K562 (cell line): Measurements from ENCODE around the gene TSC22D2. TPM values are rescaled to one million over a fixed set of nuclear protein-coding genes. Genes with fewer than 3 reads are reported as not detected.
A peak's percentile ranks its signal among the peaks of the same experiment; 100 is the strongest.

Source experiments
- BMI1 ChIP-seq: fragments of 150-350 bp; IDR thresholded peaks from 2 replicates; pipeline ENCODE4 v1.6.1; 2014; ENCODE audit warnings: low read length
- CC2D1A ChIP-seq: fragments of 450-650 bp; IDR thresholded peaks from 2 replicates; pipeline ENCODE4 v1.6.1; 2017; ENCODE audit warnings: mild to moderate bottlenecking
- CREM ChIP-seq: IDR thresholded peaks from 2 replicates; pipeline ENCODE4 v1.6.1; 2014; ENCODE audit warnings: antibody characterized with exemption, low read depth
- ERF ChIP-seq: fragments of 450-650 bp; formaldehyde crosslinking; IDR thresholded peaks from 2 replicates; pipeline ENCODE4 v1.4.0; 2020; ENCODE audit warnings: mild to moderate bottlenecking, mixed read lengths
- FOXO4 ChIP-seq: fragments of 450-650 bp; formaldehyde crosslinking; IDR thresholded peaks from 2 replicates; pipeline ENCODE4 v1.4.0; 2020; ENCODE audit warnings: mild to moderate bottlenecking, moderate library complexity
- GABPB2 ChIP-seq: fragments of 250-450 bp; sonication (Bioruptor Pico); conservative IDR thresholded peaks from 2 replicates; pipeline ENCODE4 v1.5.1; 2021; ENCODE audit warnings: mild to moderate bottlenecking
- L3MBTL2 ChIP-seq: fragments of 450-650 bp; IDR thresholded peaks from 2 replicates; pipeline ENCODE4 v1.6.1; 2016; ENCODE audit warnings: mild to moderate bottlenecking, moderate library complexity
- NKRF ChIP-seq: fragments of 450-650 bp; IDR thresholded peaks from 2 replicates; pipeline ENCODE4 v1.6.1; 2016; ENCODE audit warnings: borderline replicate concordance
- NR2C1 ChIP-seq, 2 experiments: fragments of 450-650 bp; IDR thresholded peaks; 2 replicates each; pipeline ENCODE4 v1.6.1; 2017; ENCODE audit warnings: mild to moderate bottlenecking in 2 of 2, antibody characterized with exemption in 1 of 2, inconsistent platforms in 1 of 2, missing compliant biosample characterization in 1 of 2, missing genetic modification characterization in 1 of 2
- POLR3A ChIP-seq: IDR thresholded peaks from 2 replicates; pipeline ENCODE4 v1.6.1; 2011; ENCODE audit warnings: borderline replicate concordance, mild to moderate bottlenecking, moderate library complexity; ENCODE audit not compliant: insufficient read length, insufficient read depth; ENCODE audit errors: extremely low read depth
- RAD21 ChIP-seq, 2 experiments: fragments of 250-450 bp in 1 of 2; fragments of 450-650 bp in 1 of 2; sonication (Bioruptor Pico) in 1 of 2; formaldehyde crosslinking in 1 of 2; IDR thresholded peaks in 1 of 2; conservative IDR thresholded peaks in 1 of 2; 2 replicates each; pipeline versions ENCODE4 v1.4.0 to v1.8.0; 2020 to 2022; ENCODE audit warnings: mild to moderate bottlenecking in 2 of 2, moderate library complexity in 1 of 2
- RFX1 ChIP-seq: fragments of 450-650 bp; IDR thresholded peaks from 2 replicates; pipeline ENCODE4 v1.6.1; 2016; ENCODE audit warnings: mild to moderate bottlenecking, moderate library complexity
- TAF1 ChIP-seq: IDR thresholded peaks from 2 replicates; pipeline ENCODE4 v1.6.1; 2011; ENCODE audit warnings: mild to moderate bottlenecking, low read length, moderate library complexity; ENCODE audit not compliant: insufficient read depth, control insufficient read depth, severe bottlenecking; ENCODE audit errors: extremely low read depth
- TAL1 ChIP-seq: fragments of 450-650 bp; IDR thresholded peaks from 2 replicates; pipeline ENCODE4 v1.6.1; 2016; ENCODE audit warnings: mild to moderate bottlenecking
- USF1 ChIP-seq: sonication (generic); formaldehyde crosslinking; IDR thresholded peaks from 2 replicates; pipeline ENCODE4 v1.9.0; 2022; ENCODE audit warnings: mild to moderate bottlenecking, missing genetic modification reagents
- XRCC3 ChIP-seq: fragments of 450-650 bp; IDR thresholded peaks from 2 replicates; pipeline ENCODE4 v1.6.1; 2017; ENCODE audit warnings: mild to moderate bottlenecking, moderate library complexity
- ZBTB2 ChIP-seq: fragments of 450-650 bp; IDR thresholded peaks from 2 replicates; pipeline ENCODE4 v1.6.1; 2016; ENCODE audit warnings: antibody characterized with exemption
- ZBTB33 ChIP-seq: sonication (generic); formaldehyde crosslinking; IDR thresholded peaks from 2 replicates; pipeline ENCODE4 v1.8.1; 2023; ENCODE audit warnings: mild to moderate bottlenecking, missing genetic modification reagents
- polyA plus RNA-seq, 8 experiments: library from polyadenylated mRNA; depleted of rRNA in 4 of 8; stranded (reverse) in 5 of 8; unstranded in 3 of 8; fragments of >200 nt; fragmentation: Nextera tagmentation in 2 of 8; fragmentation: Illumina TruSeq in 1 of 8; extraction: Ambion mirVana in 2 of 8; extraction: Trizol in 1 of 8; gene quantifications; 2 replicates each; pipeline versions ENCODE4 v1.2.1 to v1.2.3, GENCODE V29; 2011 to 2014; ENCODE audit warnings: inconsistent platforms in 1 of 8, missing spikeins in 1 of 8
- total RNA-seq, 7 experiments: library from RNA; depleted of rRNA in 6 of 7; stranded (reverse); fragments of >200 nt in 6 of 7; fragmentation: Illumina TruSeq in 2 of 7; extraction: Trizol in 2 of 7; gene quantifications; 2 replicates each; pipeline versions ENCODE4 v1.2.1 to v1.2.3, GENCODE V29; 2011 to 2021; ENCODE audit warnings: low replicate concordance in 1 of 7

TSC22D2 gene
- total and polyA plus RNA-seq, 9 of the 15 experiments (the other 6 are each of a cell fraction or from before 2014, with no cell fraction given) = 5.5 to 44.0 (median 19.3) TPM

- TF ChIP-seq FOXO4 (CRISPR knock-in tag) (no peak), ZBTB2 (0 out of 2 replicates have a peak, but pooled peaks have one; percentile 9), ZBTB33 (CRISPR knock-in tag) (peak; percentile 60), RFX1 (peak; percentile 14; the same call in 1 of the 2 replicates), RAD21 (CRISPR knock-in tag; conservative IDR thresholded peaks at IDR 0.05 in 1 of 2, IDR thresholded peaks at IDR 0.05 in 1 of 2) (peak in 1 of 2 experiments; percentile 16; a peak in 1 of 4 replicates), TAF1 (peak; percentile 45), GABPB2 (CRISPR knock-in tag) (no peak), BMI1 (no peak), XRCC3 (no peak), USF1 (CRISPR knock-in tag) (peak; percentile 67), NR2C1 (IDR thresholded peaks at IDR 0.05) (peak; percentile 37; the same call in 1 of the 2 replicates), NR2C1 (tag; IDR thresholded peaks at IDR 0.05) (0 out of 2 replicates have a peak, but pooled peaks have one; percentile 20), CC2D1A (0 out of 2 replicates have a peak, but pooled peaks have one; percentile 10), CREM (peak; percentile 62), NKRF (no peak), ERF (no peak), POLR3A (no peak), TAL1 (peak; percentile 19; the same call in 1 of the 2 replicates), L3MBTL2 (peak; percentile 79)
These were observed 23.5 kb upstream of the TSC22D2 start (continued) for GRCh38 chr3:150384296-150385212.
